ENCODE data around the gene LY6G5C.

GRCh38 chr6:31690231-31691077 is 9.6 kb upstream of the LY6G5C start:
- TF ChIP-seq CTCF (IDR thresholded peaks at IDR 0.05; ENCODE audit: insufficient read depth, low read depth, low read length), result no peak
- no peak for TF ChIP-seq EZH2 (IDR thresholded peaks at IDR 0.05; ENCODE audit: insufficient read depth, low read length)
